HEK293 (cell line): ENCODE data around the gene COBL.

Experiments
- CTCF ChIA-PET: fragments of 350-600 bp; formaldehyde crosslinking; extraction: SDS; loops from one replicate; lab custom pipeline; 2021; ENCODE audit warnings: antibody characterized with exemption; lab: Yijun Ruan, JAX
- POLR2A ChIA-PET: fragments of 300-600 bp; formaldehyde crosslinking; extraction: SDS; loops from one replicate; lab custom pipeline; 2020; ENCODE audit warnings: antibody characterized with exemption, inconsistent platforms; lab: Yijun Ruan, JAX
- H3K27ac ChIP-seq: fragments of 200-500 bp; sonication (Bioruptor generic); 2 replicates; pipeline ENCODE4 v1.5.1; 2014; ENCODE audit warnings: low read depth, low read length, control low read depth, inconsistent platforms; ENCODE audit errors: extremely low read depth
- H3K36me3 ChIP-seq, 2 experiments: fragments of 200-500 bp in 1 of 2; sonication (Bioruptor generic) in 1 of 2; 1 replicate in 1 of 2; 2 replicates in 1 of 2; pipeline ENCODE4 v1.5.1; 2014 to 2017; ENCODE audit warnings: inconsistent platforms in 2 of 2, low read length in 2 of 2; ENCODE audit not compliant: control insufficient read depth in 2 of 2, insufficient read depth in 1 of 2
- H3K4me1 ChIP-seq: fragments of 200-500 bp; sonication (Bioruptor generic); 2 replicates; pipeline ENCODE4 v1.5.1; 2014; ENCODE audit warnings: mild to moderate bottlenecking, low read length, inconsistent platforms; ENCODE audit not compliant: control insufficient read depth, insufficient read depth
- H3K4me3 ChIP-seq: 2 replicates; pipeline ENCODE4 v1.5.1; 2011; ENCODE audit warnings: low read depth, mild to moderate bottlenecking, control low read depth, low read length, moderate library complexity
- H3K9me3 ChIP-seq: fragments of 200-500 bp; sonication (Bioruptor generic); 2 replicates; pipeline ENCODE4 v1.5.1; 2014; ENCODE audit warnings: low read depth, low read length, inconsistent platforms; ENCODE audit not compliant: control insufficient read depth, insufficient read depth
- BCL11A ChIP-seq: fragments of 450-650 bp; formaldehyde crosslinking; IDR thresholded peaks from 2 replicates; pipeline ENCODE4 v1.5.1; 2016; ENCODE audit warnings: low read depth, missing biosample characterization, missing genetic modification characterization
- EGR2 ChIP-seq: fragments of 450-650 bp; formaldehyde crosslinking; IDR thresholded peaks from 2 replicates; pipeline ENCODE4 v1.5.1; 2016; ENCODE audit warnings: low read depth, missing biosample characterization, missing genetic modification characterization
- HIC1 ChIP-seq: fragments of 450-650 bp; formaldehyde crosslinking; IDR thresholded peaks from 2 replicates; pipeline ENCODE4 v1.5.1; 2016; ENCODE audit warnings: missing biosample characterization, missing genetic modification characterization
- HOXD13 ChIP-seq: sonication (generic); formaldehyde crosslinking; IDR thresholded peaks from 2 replicates; pipeline ENCODE4 v1.8.0; 2022; ENCODE audit warnings: missing genetic modification reagents, borderline replicate concordance
- KLF1 ChIP-seq: fragments of 450-650 bp; formaldehyde crosslinking; IDR thresholded peaks from 2 replicates; pipeline ENCODE4 v1.5.1; 2016; ENCODE audit warnings: missing biosample characterization, missing genetic modification characterization
- KLF17 ChIP-seq: fragments of 450-650 bp; formaldehyde crosslinking; IDR thresholded peaks from 2 replicates; pipeline ENCODE4 v1.5.1; 2016; ENCODE audit warnings: missing biosample characterization, missing genetic modification characterization
- OVOL3 ChIP-seq: fragments of 450-650 bp; formaldehyde crosslinking; IDR thresholded peaks from 2 replicates; pipeline ENCODE4 v1.5.1; 2016; ENCODE audit warnings: missing biosample characterization, missing genetic modification characterization
- REPIN1 ChIP-seq: fragments of 450-650 bp; formaldehyde crosslinking; IDR thresholded peaks from 2 replicates; pipeline ENCODE4 v1.5.1; 2017; ENCODE audit warnings: missing biosample characterization, missing genetic modification characterization, low read depth
- ZBTB7A ChIP-seq: fragments of 450-650 bp; formaldehyde crosslinking; IDR thresholded peaks from 2 replicates; pipeline ENCODE4 v1.5.1; 2016; ENCODE audit warnings: low read depth, missing biosample characterization, missing genetic modification characterization
- ZNF10 ChIP-seq: fragments of 450-650 bp; formaldehyde crosslinking; IDR thresholded peaks from 2 replicates; pipeline ENCODE4 v1.5.1; 2017; ENCODE audit warnings: missing biosample characterization, missing genetic modification characterization
- ZNF148 ChIP-seq: fragments of 450-650 bp; formaldehyde crosslinking; IDR thresholded peaks from 2 replicates; pipeline ENCODE4 v1.5.0; 2017; ENCODE audit warnings: missing biosample characterization, missing genetic modification characterization, borderline replicate concordance
- ZNF18 ChIP-seq: fragments of 450-650 bp; formaldehyde crosslinking; IDR thresholded peaks from 2 replicates; pipeline ENCODE4 v1.5.1; 2016; ENCODE audit warnings: missing biosample characterization, missing genetic modification characterization
- ZNF2 ChIP-seq: fragments of 450-650 bp; formaldehyde crosslinking; IDR thresholded peaks from 2 replicates; pipeline ENCODE4 v1.5.1; 2016; ENCODE audit warnings: missing biosample characterization, missing genetic modification characterization
- ZNF23 ChIP-seq: fragments of 450-650 bp; formaldehyde crosslinking; IDR thresholded peaks from 2 replicates; pipeline ENCODE4 v1.5.1; 2016; ENCODE audit warnings: missing biosample characterization, missing genetic modification characterization, borderline replicate concordance
- ZNF324 ChIP-seq: fragments of 450-650 bp; formaldehyde crosslinking; IDR thresholded peaks from 2 replicates; pipeline ENCODE4 v1.5.1; 2016; ENCODE audit warnings: missing biosample characterization, missing genetic modification characterization
- ZNF350 ChIP-seq: fragments of 450-650 bp; formaldehyde crosslinking; IDR thresholded peaks from 2 replicates; pipeline ENCODE4 v1.5.0; 2017; ENCODE audit warnings: missing biosample characterization, mild to moderate bottlenecking, missing genetic modification characterization
- ZNF473 ChIP-seq: fragments of 450-650 bp; formaldehyde crosslinking; IDR thresholded peaks from 2 replicates; pipeline ENCODE4 v1.5.1; 2017; ENCODE audit warnings: missing biosample characterization, missing genetic modification characterization
- ZNF521 ChIP-seq: fragments of 450-650 bp; formaldehyde crosslinking; IDR thresholded peaks from 2 replicates; pipeline ENCODE4 v1.5.1; 2017; ENCODE audit warnings: missing biosample characterization, mild to moderate bottlenecking, missing genetic modification characterization
- ZNF585B ChIP-seq: fragments of 450-650 bp; formaldehyde crosslinking; IDR thresholded peaks from 2 replicates; pipeline ENCODE4 v1.5.1; 2016; ENCODE audit warnings: missing biosample characterization, missing genetic modification characterization
- ZNF610 ChIP-seq: fragments of 450-650 bp; formaldehyde crosslinking; IDR thresholded peaks from 2 replicates; pipeline ENCODE4 v1.5.1; 2016; ENCODE audit warnings: missing biosample characterization, missing genetic modification characterization, borderline replicate concordance
- ZNF626 ChIP-seq: fragments of 450-650 bp; sonication (Bioruptor Pico); formaldehyde crosslinking; IDR thresholded peaks from 2 replicates; pipeline ENCODE4 v1.5.1; 2018; ENCODE audit warnings: missing biosample characterization, missing genetic modification characterization, inconsistent platforms
- ZNF639 ChIP-seq: fragments of 450-650 bp; formaldehyde crosslinking; IDR thresholded peaks from 2 replicates; pipeline ENCODE4 v1.5.1; 2016; ENCODE audit warnings: missing biosample characterization, missing genetic modification characterization
- ZNF677 ChIP-seq: fragments of 450-650 bp; IDR thresholded peaks from 2 replicates; pipeline ENCODE4 v1.5.0; 2018; ENCODE audit warnings: missing biosample characterization, mild to moderate bottlenecking, missing genetic modification characterization, moderate library complexity
- ZNF747 ChIP-seq: fragments of 450-650 bp; formaldehyde crosslinking; IDR thresholded peaks from 2 replicates; pipeline ENCODE4 v1.5.1; 2016; ENCODE audit warnings: missing biosample characterization, missing genetic modification characterization
- ZNF76 ChIP-seq: fragments of 450-650 bp; formaldehyde crosslinking; IDR thresholded peaks from 2 replicates; pipeline ENCODE4; 2016; ENCODE audit warnings: low read depth, missing biosample characterization, missing genetic modification characterization, borderline replicate concordance
- ZNF768 ChIP-seq: fragments of 450-650 bp; formaldehyde crosslinking; IDR thresholded peaks from 2 replicates; pipeline ENCODE4 v1.5.1; 2018; ENCODE audit warnings: missing biosample characterization, mild to moderate bottlenecking, missing genetic modification characterization
- ZNF837 ChIP-seq: fragments of 450-650 bp; formaldehyde crosslinking; IDR thresholded peaks from 2 replicates; pipeline ENCODE4 v1.5.1; 2016; ENCODE audit warnings: missing biosample characterization, missing genetic modification characterization

Gene COBL

GRCh38 chr7:50985096-50985495 is 331.5 kb downstream of the COBL start (continued):
- TF ChIP-seq ZNF747 (tag by site-specific recombination) = no peak
- TF ChIP-seq, all 188 proteins: peak for 0

GRCh38 chr7:50983850-50984249 is 332.8 kb downstream of the COBL start:
- Histone ChIP-seq H3K9me3 (no peaks in the 10 kb centered on the region), H3K4me1 (no peaks in the 10 kb centered on the region), H3K27ac (no peak overlapping the region), H3K4me3 (no peak overlapping the region), H3K36me3 (no peaks in the 10 kb centered on the region)
- ChIA-PET POLR2A (no interaction called here), CTCF (no interaction called here)
- TF ChIP-seq KLF1 (tag by site-specific recombination) (no peak), ZNF626 (tag by site-specific recombination) (no peak), ZNF2 (tag by site-specific recombination) (no peak), ZNF324 (tag by site-specific recombination) (no peak), ZNF18 (tag by site-specific recombination) (no peak), ZNF521 (no peak), REPIN1 (tag by site-specific recombination) (no peak), HOXD13 (CRISPR knock-in tag) (no peak), ZNF585B (tag by site-specific recombination) (no peak), ZNF23 (tag by site-specific recombination) (no peak), OVOL3 (no peak), ZNF677 (no peak), ZNF148 (tag by site-specific recombination) (no peak), KLF17 (tag by site-specific recombination) (no peak)

GRCh38 chr7:50982626-50983025 is 334.0 kb downstream of the COBL start:
- H3K4me3 ChIP-seq = no peak overlapping the region
- no peaks in the 10 kb centered on the region for H3K4me1 ChIP-seq
- no peaks in the 10 kb centered on the region for H3K36me3 ChIP-seq
- CTCF ChIA-PET = interaction anchor here (1.0 kb wide), 1 partner anchor 24 kb away, joined by 3 read pairs; no protein-coding TSS in a partner anchor
- no peaks in the 10 kb centered on the region for H3K9me3 ChIP-seq
- POLR2A ChIA-PET = no interaction called here
- no peak overlapping the region for H3K27ac ChIP-seq
- no peak for TF ChIP-seq ZNF350 (tag by site-specific recombination)
- no peak for TF ChIP-seq HIC1 (tag by site-specific recombination)
- no peak for TF ChIP-seq ZNF747 (tag by site-specific recombination)
- TF ChIP-seq ZNF610 (tag by site-specific recombination) = no peak
- TF ChIP-seq ZBTB7A (tag by site-specific recombination) = no peak
- TF ChIP-seq BCL11A = no peak
- no peak for TF ChIP-seq ZNF10 (tag by site-specific recombination)
- TF ChIP-seq ZNF76 (tag by site-specific recombination) = no peak
- TF ChIP-seq ZNF639 (tag by site-specific recombination) = no peak
- no peak for TF ChIP-seq ZNF473 (tag by site-specific recombination)
- TF ChIP-seq EGR2 = no peak
- no peak for TF ChIP-seq ZNF768
- TF ChIP-seq ZNF837 (tag by site-specific recombination) = no peak
